Measurements from ENCODE around the gene SLC35B2. TPM values are rescaled to one million over a fixed set of nuclear protein-coding genes. Genes with fewer than 3 reads are reported as not detected.
A peak's percentile ranks its signal among the peaks of the same experiment; 100 is the strongest.

Gene SLC35B2
- total RNA-seq, 1 experiment from 2014 or later, result 105 TPM

GRCh38 chr6:44255105-44255808 lies 2.1 kb downstream of the SLC35B2 start:
- Histone ChIP-seq H3K4me1 (ENCODE audit: control insufficient read depth, insufficient read depth, low read length) (peaks cover 55% of the 10 kb centered on the region), H3K27me3 (ENCODE audit: control insufficient read depth, insufficient read depth, low read length) (no peaks in the 10 kb centered on the region), H3K27ac (ENCODE audit: low read length) (peak overlapping the region; percentile 83), H3K9me3 (ENCODE audit: control insufficient read depth, insufficient read depth, low read depth, low read length) (no peaks in the 10 kb centered on the region), H3K4me3 (ENCODE audit: low read depth in 2 of 2, low read length in 2 of 2) (peak overlapping the region in 1 of 2 experiments; percentile 95; a peak in 3 of 4 replicates), H3K36me3 (ENCODE audit: control insufficient read depth, insufficient read depth, low read length) (peaks cover 36% of the 10 kb centered on the region)
- CTCF ChIA-PET, result interaction anchor here (0.9 kb wide), 1 partner anchor 34 kb away, joined by 3 read pairs; no protein-coding TSS in a partner anchor
- in situ Hi-C loops (cut with HindIII; ENCODE audit: low pct_unique_long_range_greater_than_20kb, low sequenced_read_pairs) (no loop called here), intact Hi-C loops (cut with micrococcal nuclease; ENCODE audit: unreplicated experiment) (loop anchor here (10.0 kb wide), 1 partner anchor 160 kb away; no protein-coding TSS in a partner anchor)
- TF ChIP-seq POLR2AphosphoS5 (IDR thresholded peaks at IDR 0.05; ENCODE audit: low read depth, low read length) (peak; percentile 69), REST (IDR thresholded peaks at IDR 0.05; ENCODE audit: insufficient read depth in 1 of 2, low read depth in 2 of 2, low read length in 1 of 2) (no peak), TCF7L2 (IDR thresholded peaks at IDR 0.05; ENCODE audit: low read depth, low read length) (no peak), CTCF (IDR thresholded peaks at IDR 0.05) (no peak), SIN3A (IDR thresholded peaks at IDR 0.05; ENCODE audit: borderline replicate concordance, insufficient read depth, low read depth, low read length) (peak; percentile 79; the same call in 1 of the 2 replicates)
- no TSS peak for BruUV-seq (replicated peaks)
- ATAC-seq (peak; percentile 24), DNase-seq (ENCODE audit: low read depth, low spot score) (no peak)
- POLR2A ChIA-PET, result interaction anchor here (0.6 kb wide), 2 partner anchors 87 to 128 kb away, joined by 3 read pairs; partner anchors contain the start of gene TMEM63B

GRCh38 chr6:44254191-44255104 lies 2.9 kb downstream of the SLC35B2 start:
- CTCF ChIA-PET, result interaction anchor here (0.5 to 1.1 kb wide), 3 partner anchors 14 to 158 kb away, joined by 3 to 9 read pairs (median 6); no protein-coding TSS in a partner anchor

More at GRCh38 chr6:44254191-44255104, 2.9 kb downstream of the SLC35B2 start:
- TF ChIP-seq POLR2AphosphoS5 (IDR thresholded peaks at IDR 0.05; ENCODE audit: low read depth, low read length), result peak; percentile 34
- no peak for TF ChIP-seq TCF7L2 (IDR thresholded peaks at IDR 0.05; ENCODE audit: low read depth, low read length)
- BruUV-seq (replicated peaks), result TSS peak; percentile 73
- ATAC-seq (peak; percentile 19), DNase-seq (ENCODE audit: low read depth, low spot score) (no peak)
- in situ Hi-C loops (cut with HindIII; ENCODE audit: low pct_unique_long_range_greater_than_20kb, low sequenced_read_pairs), result no loop called here
- peak overlapping the region; percentile 83; the same call in 1 of the 2 replicates for H3K27ac ChIP-seq (ENCODE audit: low read length)
- intact Hi-C loops (cut with micrococcal nuclease; ENCODE audit: unreplicated experiment), result loop anchor here (1.0 to 10.0 kb wide), 2 partner anchors 82 to 160 kb away; no protein-coding TSS in a partner anchor
- POLR2A ChIA-PET, result interaction anchor here (0.6 to 1.0 kb wide), 2 partner anchors 82 to 127 kb away, joined by 3 read pairs; partner anchors contain the start of gene TMEM63B
- H3K36me3 ChIP-seq (ENCODE audit: control insufficient read depth, insufficient read depth, low read length), result peaks cover 44% of the 10 kb centered on the region
- no peaks in the 10 kb centered on the region for H3K9me3 ChIP-seq (ENCODE audit: control insufficient read depth, insufficient read depth, low read depth, low read length)
- H3K4me1 ChIP-seq (ENCODE audit: control insufficient read depth, insufficient read depth, low read length), result peaks cover 63% of the 10 kb centered on the region
- H3K4me3 ChIP-seq (ENCODE audit: low read depth in 2 of 2, low read length in 2 of 2), result peak overlapping the region in 1 of 2 experiments; percentile 95; a peak in 1 of 4 replicates
- no peaks in the 10 kb centered on the region for H3K27me3 ChIP-seq (ENCODE audit: control insufficient read depth, insufficient read depth, low read length)

Data from Panc1 (cell line).